GM19468 (cell line): ENCODE data around the gene ZFYVE16.
A peak's percentile ranks its signal among the peaks of the same experiment; 100 is the strongest.
"Not testable (repeated sequence)": the region's sequence is repeated elsewhere in the genome, so short reads cannot be mapped to it uniquely, and the experiment has no call there.

Source experiments
- ATAC-seq: cut with Tn5 transposase; IDR thresholded peaks from one replicate; pipeline ENCODE4 v1.9.1; 2021; ENCODE audit warnings: mild to moderate bottlenecking, moderate library complexity, moderate number of reproducible peaks; ENCODE audit not compliant: unreplicated experiment; ENCODE audit errors: extremely low read depth

The ZFYVE16 gene

DNA sequence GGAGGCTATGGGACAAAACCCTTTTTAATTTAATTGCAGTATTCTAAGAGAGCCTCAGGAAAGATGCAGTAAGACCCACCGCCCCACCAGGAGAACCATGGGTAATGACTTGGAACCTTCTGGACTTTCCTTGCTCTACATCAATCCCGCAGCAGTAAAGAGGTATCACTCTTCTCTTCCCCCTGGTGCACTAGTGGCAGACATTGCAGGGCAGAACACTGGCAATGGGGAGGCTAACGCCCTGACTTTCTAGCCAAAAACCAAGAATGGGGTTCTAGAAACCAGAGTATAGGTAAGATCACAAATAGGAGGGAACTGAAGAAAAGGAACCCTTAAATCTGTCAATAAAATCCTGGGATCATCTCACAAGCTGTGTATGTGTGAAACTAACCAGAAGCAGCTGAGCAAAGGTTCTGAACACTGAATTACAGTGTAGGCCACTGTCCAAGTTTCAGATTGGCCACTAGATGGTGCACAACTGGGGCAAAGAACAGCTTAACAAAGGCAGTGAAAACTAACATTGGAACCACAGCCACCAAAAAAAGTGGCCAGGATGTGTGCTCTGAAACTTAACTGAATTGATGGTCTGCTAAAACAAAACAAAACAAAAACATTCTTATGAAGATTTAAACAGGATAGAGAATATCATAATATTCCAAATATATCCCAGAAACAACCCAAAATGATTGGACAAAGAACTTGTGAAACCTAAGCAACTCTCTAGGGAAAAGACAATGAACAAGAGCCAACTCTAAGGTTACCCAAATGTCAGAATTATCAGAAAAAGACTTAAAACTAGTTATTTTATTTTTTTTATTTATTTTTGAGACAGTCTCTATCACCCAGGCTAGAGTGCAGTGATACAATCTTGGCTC is 73.4 kb downstream of the ZFYVE16 start:
- ATAC-seq = peak; percentile 46

- no peak for ATAC-seq
Observed at GRCh38 chr5:80482578-80482977, 74.7 kb downstream of the ZFYVE16 start.

DNA sequence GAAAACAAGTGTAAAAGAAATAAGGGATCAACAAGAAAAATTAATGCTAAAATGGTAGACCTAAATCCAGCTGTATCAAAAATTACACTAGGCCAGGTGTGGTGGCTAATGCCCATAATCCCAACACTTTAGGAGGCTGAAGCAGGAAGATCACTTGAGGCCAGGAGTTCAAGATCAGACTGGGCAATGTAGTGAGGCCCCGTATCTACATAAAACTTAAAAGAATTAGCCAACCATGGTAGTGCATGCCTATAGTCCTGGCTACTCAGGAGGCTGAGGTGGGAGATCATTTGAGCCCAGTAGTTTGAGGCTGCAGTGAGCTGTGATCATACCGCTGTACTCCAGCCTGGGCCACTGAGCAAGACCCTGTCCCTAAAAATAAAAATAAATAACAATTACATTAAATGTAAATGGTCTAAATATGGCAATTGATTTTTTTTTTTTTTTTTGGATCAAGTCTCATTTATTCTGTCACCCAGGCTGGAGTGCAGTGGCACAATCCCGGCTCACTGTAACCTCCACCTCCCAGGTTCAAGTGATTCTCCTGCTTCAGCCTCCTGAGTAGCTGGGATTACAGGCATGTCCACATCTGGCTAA is 75.9 kb downstream of the ZFYVE16 start:
- no peak for ATAC-seq

- ATAC-seq = no peak
Observed at GRCh38 chr5:80487444-80487828, 79.6 kb downstream of the ZFYVE16 start.

DNA sequence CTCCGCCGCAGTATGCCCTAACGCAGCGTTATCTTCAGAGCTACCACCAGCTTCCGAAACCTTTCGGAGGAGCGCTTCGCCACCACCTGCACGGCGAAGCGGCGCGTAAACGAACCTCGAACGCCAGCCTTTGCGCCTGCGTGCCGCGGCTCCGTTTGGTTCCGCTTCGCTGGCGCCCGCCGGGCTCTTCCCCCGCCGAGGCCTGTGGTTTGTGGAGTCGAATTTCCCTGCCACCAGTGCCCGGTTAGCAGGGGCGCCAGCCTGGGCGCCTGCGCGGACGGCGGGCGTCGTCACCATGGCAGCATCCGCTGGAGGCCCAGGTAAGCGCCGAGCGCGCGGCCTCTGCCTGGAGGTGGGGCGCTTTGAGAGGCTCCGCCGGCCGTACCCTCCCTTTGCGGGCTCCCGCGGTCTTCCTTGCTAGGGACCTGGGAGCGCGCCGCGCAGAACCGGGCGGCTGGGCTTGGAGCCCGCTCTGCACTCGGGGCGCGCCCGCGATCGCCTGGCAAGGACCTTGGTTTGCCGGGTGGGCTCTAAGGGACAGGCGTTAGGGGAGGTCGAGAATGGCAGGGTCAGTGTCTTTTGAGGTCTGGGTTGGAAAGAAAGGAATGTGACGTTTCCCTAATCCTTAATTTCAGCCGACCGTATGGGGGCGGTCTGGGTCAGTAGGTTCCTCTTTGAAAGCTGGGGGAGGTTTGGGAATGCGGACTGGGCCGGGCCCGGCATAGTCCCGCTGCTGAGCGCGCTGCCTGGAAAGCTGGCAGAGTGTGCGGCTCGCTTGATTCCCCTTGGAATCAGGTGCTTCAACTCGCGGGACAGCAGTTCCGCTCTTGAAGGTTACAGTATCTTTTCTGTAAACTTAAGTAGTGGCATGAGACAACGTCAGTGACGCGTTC is 80.2 kb downstream of the ZFYVE16 start, which contains the start of gene FAM151B:
FAM151B (plus strand) TSS at position 272 of the 893 bp plus-strand sequence; CDS start at position 296, 24 bp downstream.
- ATAC-seq = peak; percentile 95

DNA sequence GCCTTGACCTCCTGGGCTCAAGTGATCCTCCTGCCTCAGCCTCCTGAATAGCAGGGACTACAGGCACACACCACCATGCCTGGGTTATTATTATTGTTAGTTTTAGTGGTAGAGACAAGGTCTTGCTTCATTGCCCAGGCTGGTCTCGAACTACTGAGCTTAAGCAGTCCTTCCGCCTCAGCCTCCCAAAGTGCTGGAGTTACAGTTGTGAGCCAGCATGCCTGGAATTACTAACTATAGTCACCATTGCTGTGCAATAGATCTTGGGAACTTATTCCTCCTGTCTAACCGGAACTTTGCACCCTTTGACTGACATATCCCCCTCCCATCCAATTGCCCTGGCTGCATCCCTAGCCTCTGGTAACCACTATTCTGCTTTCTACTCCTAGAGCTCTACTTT is 83.4 kb downstream of the ZFYVE16 start:
- ATAC-seq = no peak

GRCh38 chr5:80492741-80493140 is 84.9 kb downstream of the ZFYVE16 start:
- no peak for ATAC-seq

DNA sequence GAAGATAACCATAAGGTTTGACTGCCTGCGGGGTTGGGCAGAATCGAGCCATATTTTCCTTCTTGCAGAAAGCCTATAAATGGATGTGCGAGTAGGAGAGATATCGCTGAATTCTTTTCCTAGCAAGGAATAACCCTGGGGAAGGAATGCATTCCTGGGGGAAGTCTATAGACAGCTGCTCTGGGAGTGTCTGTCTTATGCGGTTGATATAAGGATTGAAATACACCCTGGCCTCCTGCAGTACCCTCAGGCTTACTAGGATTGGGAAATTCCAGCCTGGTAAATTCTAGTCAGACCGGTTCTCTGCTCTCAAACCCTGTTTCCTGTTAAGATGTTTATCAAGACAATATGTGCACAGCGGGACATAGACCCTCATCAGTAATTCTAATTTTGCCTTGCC is 85.6 kb downstream of the ZFYVE16 start:
- not testable (repeated sequence) for ATAC-seq

GRCh38 chr5:80495891-80496290 is 88.0 kb downstream of the ZFYVE16 start:
- no peak for ATAC-seq

DNA sequence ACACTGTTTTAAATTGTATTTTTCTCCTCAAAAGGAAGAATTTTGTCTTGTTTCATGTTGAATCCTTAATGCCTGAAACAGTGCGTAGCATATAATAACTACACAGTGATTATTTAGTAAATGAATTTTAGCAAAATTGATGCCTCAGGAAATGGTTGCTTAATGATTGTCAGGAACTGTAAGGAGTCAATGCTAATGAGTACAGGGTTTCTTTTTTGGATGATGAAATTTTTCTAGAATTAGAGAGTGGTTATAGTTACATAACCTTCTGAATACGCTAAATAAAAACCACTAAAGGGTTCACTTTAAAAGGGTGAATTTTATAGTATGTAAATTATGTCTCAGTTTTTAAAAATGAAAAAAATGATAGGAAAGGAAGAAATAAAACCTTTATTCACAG is 94.9 kb downstream of the ZFYVE16 start:
- ATAC-seq = no peak

- no peak for ATAC-seq
Observed at GRCh38 chr5:80503641-80504040, 95.8 kb downstream of the ZFYVE16 start.

DNA sequence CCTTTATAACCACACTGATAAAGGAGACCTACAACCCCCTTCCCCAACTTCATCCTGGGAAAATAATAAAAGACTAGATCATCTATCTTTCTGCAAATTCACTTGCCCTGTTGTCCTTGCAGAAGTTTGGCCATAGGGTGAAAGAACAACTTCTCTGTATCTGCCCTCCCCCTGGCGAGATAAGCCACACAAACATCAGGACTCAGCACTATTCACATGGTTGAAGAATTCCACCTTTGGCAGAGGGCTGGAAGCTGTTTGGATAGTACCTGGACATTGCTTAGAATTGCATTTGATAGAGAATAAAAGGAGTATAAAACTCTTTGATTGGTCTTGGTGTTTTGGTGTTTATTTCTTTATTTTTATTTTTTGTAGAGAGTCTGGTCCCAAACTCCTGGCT is 97.0 kb downstream of the ZFYVE16 start:
- no peak for ATAC-seq

GRCh38 chr5:80507663-80508062 is 99.8 kb downstream of the ZFYVE16 start:
- ATAC-seq = no peak

DNA sequence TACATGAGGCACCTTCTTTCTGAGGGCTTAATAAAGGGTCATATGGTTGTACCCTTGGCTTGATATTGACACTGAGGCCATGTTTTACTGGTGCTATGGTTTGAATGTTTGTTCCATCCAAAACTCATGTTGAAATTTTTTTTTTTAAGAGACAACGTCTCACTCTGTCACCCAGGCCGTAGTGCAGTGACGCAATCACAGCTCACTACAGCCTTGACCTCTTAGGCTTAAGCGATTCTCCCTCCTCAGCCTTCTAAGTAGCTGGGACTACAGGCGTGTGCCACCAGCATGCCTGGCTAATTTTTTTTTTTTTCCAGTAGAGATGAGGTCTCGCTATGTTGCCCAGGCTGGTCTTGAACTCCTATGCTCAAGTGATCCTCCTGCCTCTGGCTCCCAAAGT is 101.0 kb downstream of the ZFYVE16 start:
- ATAC-seq = no peak

DNA sequence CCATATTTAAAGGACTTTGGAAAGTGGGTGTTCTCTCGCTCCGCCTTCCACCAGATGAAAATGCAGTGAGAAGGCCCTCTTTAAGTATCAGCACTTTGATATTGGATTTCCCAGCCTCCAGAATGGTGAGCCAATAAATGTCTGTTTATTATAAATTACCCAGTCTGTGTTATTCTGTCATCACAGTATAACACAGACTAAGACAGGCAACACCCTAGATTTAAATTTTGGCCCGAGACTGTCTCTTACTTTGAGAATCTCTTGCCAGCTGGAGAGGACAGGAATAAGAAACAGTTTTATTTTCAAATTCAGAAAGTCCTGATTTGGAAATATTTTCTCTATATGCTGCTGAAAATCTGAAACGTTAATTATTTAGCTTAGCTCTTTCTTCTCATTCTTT is 101.5 kb downstream of the ZFYVE16 start:
- no peak for ATAC-seq

DNA sequence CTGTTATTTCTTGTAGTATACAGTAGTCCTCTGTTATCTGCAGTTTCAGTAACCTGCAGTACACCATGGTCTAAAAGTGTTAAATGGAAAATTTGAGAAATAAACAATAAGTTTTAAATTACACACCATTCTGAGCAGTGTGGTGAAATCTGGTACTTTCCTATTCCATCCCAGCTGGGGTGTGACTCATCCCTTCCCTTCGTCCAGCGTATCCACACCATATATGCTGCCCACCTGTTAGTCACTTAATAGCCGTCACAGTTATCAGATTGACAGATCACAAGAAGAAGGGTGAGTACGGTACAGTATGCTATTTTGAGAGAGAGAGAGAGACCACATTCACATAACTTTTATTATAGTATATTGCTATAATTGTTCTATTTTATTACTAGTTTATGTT is 109.0 kb downstream of the ZFYVE16 start:
- ATAC-seq = no peak
